ENCODE measurements around the gene CD79A.

DNA sequence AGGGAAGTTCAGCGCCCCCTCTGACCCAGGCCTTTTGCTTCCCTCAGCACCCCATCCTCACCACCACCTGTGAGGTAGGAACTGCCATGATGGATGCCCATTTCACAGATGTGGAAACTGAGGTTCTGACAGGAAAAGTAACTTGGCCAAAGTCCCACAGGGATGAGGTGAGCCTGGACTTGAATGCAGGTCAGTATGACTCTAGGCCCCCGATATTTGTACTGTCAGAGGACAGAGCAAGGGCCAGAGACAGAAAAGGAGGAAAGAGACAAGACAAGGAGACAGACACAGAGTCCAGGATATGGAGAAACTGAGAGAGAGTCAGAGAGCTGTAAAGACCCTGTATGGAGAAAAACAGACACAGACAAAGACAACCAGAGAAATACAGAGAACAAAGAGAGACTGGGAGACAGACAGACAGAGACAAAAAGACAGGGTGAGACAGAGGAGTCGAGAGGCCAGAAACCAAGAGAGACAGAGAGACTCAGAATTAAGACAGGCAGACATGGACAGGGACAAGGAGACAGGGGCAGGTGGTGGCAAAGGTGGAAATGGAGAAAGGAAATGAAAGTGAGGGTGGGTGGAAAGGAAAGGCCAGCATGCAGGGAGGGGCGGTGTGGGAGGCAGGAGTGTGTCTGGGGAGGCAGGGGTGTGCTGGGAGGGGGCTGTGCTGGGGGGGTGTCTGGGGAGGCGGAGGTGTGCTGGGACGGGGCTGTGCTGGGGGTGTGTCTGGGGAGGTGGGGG is 46.1 kb downstream of the CD79A start:
- TF ChIP-seq, protein P1, sequence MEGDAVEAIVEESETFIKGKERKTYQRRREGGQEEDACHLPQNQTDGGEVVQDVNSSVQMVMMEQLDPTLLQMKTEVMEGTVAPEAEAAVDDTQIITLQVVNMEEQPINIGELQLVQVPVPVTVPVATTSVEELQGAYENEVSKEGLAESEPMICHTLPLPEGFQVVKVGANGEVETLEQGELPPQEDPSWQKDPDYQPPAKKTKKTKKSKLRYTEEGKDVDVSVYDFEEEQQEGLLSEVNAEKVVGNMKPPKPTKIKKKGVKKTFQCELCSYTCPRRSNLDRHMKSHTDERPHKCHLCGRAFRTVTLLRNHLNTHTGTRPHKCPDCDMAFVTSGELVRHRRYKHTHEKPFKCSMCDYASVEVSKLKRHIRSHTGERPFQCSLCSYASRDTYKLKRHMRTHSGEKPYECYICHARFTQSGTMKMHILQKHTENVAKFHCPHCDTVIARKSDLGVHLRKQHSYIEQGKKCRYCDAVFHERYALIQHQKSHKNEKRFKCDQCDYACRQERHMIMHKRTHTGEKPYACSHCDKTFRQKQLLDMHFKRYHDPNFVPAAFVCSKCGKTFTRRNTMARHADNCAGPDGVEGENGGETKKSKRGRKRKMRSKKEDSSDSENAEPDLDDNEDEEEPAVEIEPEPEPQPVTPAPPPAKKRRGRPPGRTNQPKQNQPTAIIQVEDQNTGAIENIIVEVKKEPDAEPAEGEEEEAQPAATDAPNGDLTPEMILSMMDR (IDR thresholded peaks at IDR 0.05) = no peak
- no peak for TF ChIP-seq POLR2A (IDR thresholded peaks at IDR 0.05)

All from heart left ventricle (tissue), 13 donors.